DMS53 treated with DMSO at 0.1 percent for 48 hours (cell line): ENCODE results near the gene GSK3B.

Source experiments
- DNase-seq: peaks from one replicate; lab custom pipeline; 2025; ENCODE audit not compliant: unreplicated experiment; lab: John Stamatoyannopoulos, UW

The GSK3B gene

GRCh38 chr3:120093911-120094775, at the start of gene GSK3B:
Gene GSK3B (minus strand): TSS chr3:120094447. CDS start chr3:120093434, 1,013 bp downstream.
- peak; percentile 15 for DNase-seq

- no peak for DNase-seq
These were observed 49.4 kb upstream of the GSK3B start for GRCh38 chr3:120143676-120144075.

- DNase-seq, result no peak
These were observed 48.0 kb upstream of the GSK3B start for GRCh38 chr3:120142236-120142635.

- DNase-seq, result no peak
These were observed 46.0 kb upstream of the GSK3B start for GRCh38 chr3:120140098-120140742.

GRCh38 chr3:120139140-120139539, 44.9 kb upstream of the GSK3B start:
- DNase-seq, result no peak

- DNase-seq, result no peak
These were observed 43.3 kb upstream of the GSK3B start for GRCh38 chr3:120137548-120137947.

- DNase-seq, result no peak
These were observed 36.4 kb upstream of the GSK3B start for GRCh38 chr3:120130656-120131055.

GRCh38 chr3:120129718-120130513, 35.7 kb upstream of the GSK3B start:
- no peak for DNase-seq

- no peak for DNase-seq
These were observed 34.8 kb upstream of the GSK3B start for GRCh38 chr3:120129051-120129450.

- DNase-seq, result no peak
These were observed 31.7 kb upstream of the GSK3B start for GRCh38 chr3:120125992-120126391.

- no peak for DNase-seq
These were observed 25.7 kb upstream of the GSK3B start for GRCh38 chr3:120119846-120120510.

GRCh38 chr3:120114981-120115380, 20.7 kb upstream of the GSK3B start:
- no peak for DNase-seq

GRCh38 chr3:120114376-120114775, 20.1 kb upstream of the GSK3B start:
- no peak for DNase-seq

GRCh38 chr3:120113128-120114116, 19.2 kb upstream of the GSK3B start:
- no peak for DNase-seq

GRCh38 chr3:120111898-120112297, 17.7 kb upstream of the GSK3B start:
- DNase-seq, result no peak

- DNase-seq, result no peak
These were observed 9.0 kb upstream of the GSK3B start for GRCh38 chr3:120103276-120103675.

GRCh38 chr3:120102674-120103073, 8.4 kb upstream of the GSK3B start:
- DNase-seq, result no peak

- DNase-seq, result no peak
These were observed 8.0 kb upstream of the GSK3B start for GRCh38 chr3:120102232-120102631.

GRCh38 chr3:120101624-120102023, 7.4 kb upstream of the GSK3B start:
- DNase-seq, result no peak

- DNase-seq, result no peak
These were observed 6.5 kb upstream of the GSK3B start for GRCh38 chr3:120100711-120101110.
